IgD-negative memory B cell (primary cell): ENCODE data around the gene PRND. TPM values are rescaled to one million over a fixed set of nuclear protein-coding genes. Genes with fewer than 3 reads are reported as not detected.
A peak's percentile ranks its signal among the peaks of the same experiment; 100 is the strongest.

Experiments
- H3K27ac Mint-ChIP-seq, 3 donors: one replicate each; pipeline ENCODE4 v1.8.0; 2020 to 2022; ENCODE audit warnings: mild to moderate bottlenecking in 3 of 3, mixed read lengths in 3 of 3, moderate library complexity in 1 of 3
- H3K27me3 Mint-ChIP-seq: one replicate; pipeline ENCODE4 v1.8.0; 2021; ENCODE audit warnings: mixed read lengths
- H3K36me3 Mint-ChIP-seq: one replicate; pipeline ENCODE4 v1.8.0; 2020; ENCODE audit warnings: mild to moderate bottlenecking, mixed read lengths
- H3K4me1 Mint-ChIP-seq, 3 donors: one replicate each; pipeline ENCODE4 v1.8.0; 2020 to 2022; ENCODE audit warnings: mixed read lengths in 3 of 3, mild to moderate bottlenecking in 1 of 3
- H3K4me3 Mint-ChIP-seq, 4 donors: one replicate each; pipeline ENCODE4 v1.8.0; 2020 to 2022; ENCODE audit warnings: mild to moderate bottlenecking in 4 of 4, mixed read lengths in 4 of 4, moderate library complexity in 3 of 4
- H3K9me3 Mint-ChIP-seq, 3 donors: one replicate each; pipeline ENCODE4 v1.8.0; 2020 to 2021; ENCODE audit warnings: mixed read lengths in 3 of 3, mild to moderate bottlenecking in 1 of 3
- polyA plus RNA-seq: library from polyadenylated mRNA; unstranded; fragments of 300-500 nt; fragmentation: Illumina TruSeq; gene quantifications from one replicate; pipeline ENCODE4 v1.2.3, GENCODE V29; 2021

Gene PRND
- polyA plus RNA-seq: 0.06 TPM

DNA sequence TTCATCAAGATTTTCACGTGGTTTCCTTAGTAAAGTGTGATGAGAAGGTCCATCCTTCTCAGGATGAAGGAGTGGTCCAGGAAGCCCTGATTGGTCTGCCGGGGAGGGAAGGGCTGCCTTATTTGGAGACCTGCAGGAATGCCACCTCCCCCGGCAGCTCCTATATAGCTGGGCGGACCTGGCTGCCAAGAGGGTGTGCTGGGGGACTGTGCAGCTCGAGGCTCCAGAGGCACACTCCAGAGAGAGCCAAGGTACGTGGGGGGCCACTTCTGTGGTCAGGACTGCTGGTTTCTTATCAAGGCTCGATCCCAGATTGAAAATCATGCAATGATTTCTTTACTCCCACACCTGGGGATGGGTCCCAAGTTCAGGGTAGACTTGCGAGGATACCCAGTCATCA, at the start of gene PRND:
Gene PRND (plus strand): TSS at position 191 of the 400 bp plus-strand sequence. CDS start 2,643 bp downstream, outside the sequence.
- Mint-ChIP-seq H3K9me3 (no peaks in the 10 kb centered on the region), H3K27me3 (no peaks in the 10 kb centered on the region), H3K4me1 (peaks cover 29 to 36% (median 29%) of the 10 kb centered on the region in 3 donors), H3K4me3 (peak within 1 kb of the TSS in 3 of 4 donors; percentile 71 to 83 (median 81)), H3K27ac (peak within 1 kb of the TSS; percentile 87 to 91 (median 87)), H3K36me3 (no peaks in the 10 kb centered on the region)

- Mint-ChIP-seq H3K36me3 (peaks cover 3% of the 10 kb centered on the region), H3K4me1 (no peaks in the 10 kb centered on the region), H3K27ac (no peak overlapping the region), H3K27me3 (no peaks in the 10 kb centered on the region), H3K4me3 (no peak overlapping the region), H3K9me3 (no peaks in the 10 kb centered on the region)
Measured at GRCh38 chr20:4672948-4673347, 48.8 kb upstream of the PRND start.

GRCh38 chr20:4673371-4674001, 48.2 kb upstream of the PRND start:
- Mint-ChIP-seq H3K4me1 (no peaks in the 10 kb centered on the region), H3K9me3 (no peaks in the 10 kb centered on the region), H3K27me3 (no peaks in the 10 kb centered on the region), H3K4me3 (no peak overlapping the region), H3K36me3 (peaks cover 3% of the 10 kb centered on the region), H3K27ac (no peak overlapping the region)

- no peaks in the 10 kb centered on the region for H3K27me3 Mint-ChIP-seq
Measured at GRCh38 chr20:4674672-4675071, 47.0 kb upstream of the PRND start.

GRCh38 chr20:4677846-4678245, 43.9 kb upstream of the PRND start:
- H3K27ac Mint-ChIP-seq: no peak overlapping the region
- no peaks in the 10 kb centered on the region for H3K4me1 Mint-ChIP-seq
- peak overlapping the region in 1 of 4 donors; percentile 13 for H3K4me3 Mint-ChIP-seq
- H3K36me3 Mint-ChIP-seq: no peaks in the 10 kb centered on the region
- no peaks in the 10 kb centered on the region for H3K27me3 Mint-ChIP-seq
- no peaks in the 10 kb centered on the region for H3K9me3 Mint-ChIP-seq

More at GRCh38 chr20:4674672-4675071, 47.0 kb upstream of the PRND start:
- Mint-ChIP-seq H3K27ac (no peak overlapping the region), H3K36me3 (peaks cover 3% of the 10 kb centered on the region), H3K9me3 (no peaks in the 10 kb centered on the region), H3K4me3 (no peak overlapping the region), H3K4me1 (no peaks in the 10 kb centered on the region)

GRCh38 chr20:4681401-4681800, 40.3 kb upstream of the PRND start:
- no peak overlapping the region for H3K4me3 Mint-ChIP-seq
- H3K36me3 Mint-ChIP-seq: no peaks in the 10 kb centered on the region
- H3K27ac Mint-ChIP-seq: no peak overlapping the region
- H3K4me1 Mint-ChIP-seq: peaks cover 5 to 11% (median 11%) of the 10 kb centered on the region in 3 donors
- no peaks in the 10 kb centered on the region for H3K27me3 Mint-ChIP-seq
- H3K9me3 Mint-ChIP-seq: no peaks in the 10 kb centered on the region

DNA sequence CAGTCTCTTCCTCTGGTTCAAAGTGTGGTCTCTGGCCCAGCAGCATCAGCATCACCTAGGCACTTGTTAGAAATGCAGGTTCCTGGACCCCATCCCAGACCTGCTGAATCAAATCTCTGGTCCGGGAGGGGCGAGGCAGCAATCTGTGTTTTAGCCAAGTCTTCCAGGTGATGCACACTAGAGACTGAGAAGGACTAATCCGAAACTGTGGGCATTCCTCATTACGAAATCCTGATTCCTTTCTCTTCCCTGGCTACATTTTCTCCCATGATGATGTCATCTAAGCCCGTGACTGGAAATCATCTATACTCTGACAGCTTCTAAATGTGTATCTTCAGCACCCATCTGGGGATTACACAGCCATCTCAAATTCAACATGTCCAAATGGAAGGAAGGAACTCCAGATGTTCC, 39.7 kb upstream of the PRND start:
- H3K4me3 Mint-ChIP-seq: peak overlapping the region in 1 of 4 donors; percentile 37
- H3K9me3 Mint-ChIP-seq: no peaks in the 10 kb centered on the region
- H3K4me1 Mint-ChIP-seq: peaks cover 5 to 11% (median 11%) of the 10 kb centered on the region in 3 donors
- no peaks in the 10 kb centered on the region for H3K27me3 Mint-ChIP-seq
- H3K36me3 Mint-ChIP-seq: no peaks in the 10 kb centered on the region
- H3K27ac Mint-ChIP-seq: no peak overlapping the region

DNA sequence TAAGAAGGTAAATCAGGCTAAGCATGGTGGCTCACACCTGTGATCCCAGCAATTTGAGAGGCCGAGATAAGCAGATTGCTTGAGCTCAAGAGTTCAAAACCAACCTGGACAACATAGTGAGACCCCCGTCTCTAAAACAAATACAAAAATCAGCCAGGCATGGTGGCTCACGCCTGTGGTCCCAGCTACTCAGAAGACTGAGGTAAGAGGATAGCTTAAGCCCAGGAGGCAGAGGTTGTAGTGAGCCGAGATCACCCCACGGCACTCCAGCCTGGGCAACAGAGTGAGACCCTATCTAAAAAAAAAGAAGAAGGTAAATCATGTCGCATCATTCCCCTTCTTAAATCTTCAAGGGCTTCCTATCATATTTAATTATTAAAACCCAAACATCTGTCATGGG, 39.0 kb upstream of the PRND start:
- H3K4me1 Mint-ChIP-seq: peaks cover 6 to 16% (median 15%) of the 10 kb centered on the region in 3 donors
- peak overlapping the region in 1 of 4 donors; percentile 86 for H3K4me3 Mint-ChIP-seq
- H3K9me3 Mint-ChIP-seq: no peaks in the 10 kb centered on the region
- no peaks in the 10 kb centered on the region for H3K27me3 Mint-ChIP-seq
- H3K36me3 Mint-ChIP-seq: no peaks in the 10 kb centered on the region
- H3K27ac Mint-ChIP-seq: peak overlapping the region in 1 of 3 donors; percentile 40

DNA sequence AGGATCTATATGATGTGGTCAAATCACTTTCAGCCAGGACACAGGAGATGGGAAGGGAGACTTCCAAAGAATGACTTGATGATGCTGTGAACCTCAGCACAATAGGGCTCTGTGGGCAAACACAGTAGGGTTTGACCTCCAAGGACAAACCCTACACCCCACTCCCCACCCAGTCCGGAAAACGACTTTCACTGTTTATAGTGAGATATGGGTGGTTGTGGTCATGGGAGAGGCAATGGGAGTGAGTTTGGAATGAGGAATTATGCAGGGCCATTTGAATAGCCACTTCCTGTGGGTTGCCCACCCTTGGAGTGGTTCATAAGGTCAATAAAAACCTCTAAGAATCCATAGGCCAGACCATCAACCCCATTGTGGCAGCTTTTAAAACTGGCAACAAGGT, 38.4 kb upstream of the PRND start:
- Mint-ChIP-seq H3K27ac (peak overlapping the region in 1 of 3 donors; percentile 40), H3K4me3 (peak overlapping the region in 1 of 4 donors; percentile 86), H3K27me3 (no peaks in the 10 kb centered on the region)

DNA sequence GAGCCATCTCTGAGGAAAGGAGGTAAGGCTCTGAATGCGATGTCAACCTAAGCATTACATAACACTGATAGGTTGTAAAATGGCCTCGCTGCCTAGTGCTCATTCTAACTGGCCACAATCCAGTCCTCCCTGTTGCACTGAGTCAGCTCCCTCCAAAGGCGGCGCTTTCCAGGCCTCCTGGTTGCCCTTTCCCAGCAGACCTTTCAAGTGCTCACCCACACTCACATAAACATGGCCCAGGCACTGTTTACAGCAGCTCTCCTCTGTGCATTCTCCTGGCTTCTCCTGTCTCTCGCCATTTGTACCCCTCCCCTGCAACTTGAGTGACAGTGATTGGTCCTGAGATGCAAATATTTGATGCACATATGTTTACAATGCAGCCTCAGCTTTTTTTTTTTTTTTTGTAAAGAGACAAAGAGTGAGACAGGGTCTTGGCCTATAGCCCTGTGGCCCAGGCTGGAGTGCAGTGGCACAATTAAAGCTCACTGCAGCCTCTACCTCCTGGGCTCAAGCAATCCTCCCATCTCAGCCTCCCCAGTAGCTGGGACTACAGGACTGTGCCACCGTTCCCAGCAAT, 36.8 kb upstream of the PRND start:
- Mint-ChIP-seq H3K4me3 (peak overlapping the region in 3 of 4 donors; percentile 54 to 96 (median 86)), H3K27ac (peak overlapping the region in 2 of 3 donors; percentile 23 to 83), H3K27me3 (no peaks in the 10 kb centered on the region), H3K9me3 (no peaks in the 10 kb centered on the region), H3K4me1 (peaks cover 13 to 27% (median 21%) of the 10 kb centered on the region in 3 donors), H3K36me3 (no peaks in the 10 kb centered on the region)

More for the DNA sequence above, 38.4 kb upstream of the PRND start:
- H3K9me3 Mint-ChIP-seq: no peaks in the 10 kb centered on the region
- H3K4me1 Mint-ChIP-seq: peaks cover 9 to 17% (median 17%) of the 10 kb centered on the region in 3 donors
- no peaks in the 10 kb centered on the region for H3K36me3 Mint-ChIP-seq

GRCh38 chr20:4685923-4686221, 35.8 kb upstream of the PRND start:
- peaks cover 14 to 31% (median 21%) of the 10 kb centered on the region in 3 donors for H3K4me1 Mint-ChIP-seq
- no peaks in the 10 kb centered on the region for H3K36me3 Mint-ChIP-seq
- H3K4me3 Mint-ChIP-seq: peak overlapping the region; percentile 86 to 97 (median 92)

DNA sequence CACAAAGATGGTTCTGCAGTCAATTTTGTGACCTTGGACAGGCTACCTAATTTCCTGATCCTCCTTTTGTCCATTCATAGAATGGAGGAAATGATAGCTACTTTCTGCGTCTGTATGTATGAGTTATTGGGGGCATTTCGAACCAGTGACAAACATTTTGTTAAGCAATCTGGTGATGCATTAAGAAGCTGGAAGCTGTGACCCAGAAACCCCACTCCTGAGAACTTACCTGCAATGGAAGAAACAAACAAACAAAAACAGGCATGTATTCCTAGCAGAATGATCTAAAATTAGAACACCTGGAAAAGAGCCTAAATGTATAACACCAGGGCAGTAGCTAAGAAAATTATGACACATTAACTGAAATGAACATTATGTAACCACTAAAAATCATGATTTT, 33.4 kb upstream of the PRND start:
- Mint-ChIP-seq H3K9me3 (no peaks in the 10 kb centered on the region), H3K4me1 (peaks cover 17 to 39% (median 22%) of the 10 kb centered on the region in 3 donors), H3K36me3 (peaks cover 3% of the 10 kb centered on the region), H3K27me3 (no peaks in the 10 kb centered on the region), H3K4me3 (peak overlapping the region in 2 of 4 donors; percentile 38 to 86), H3K27ac (peak overlapping the region in 2 of 3 donors; percentile 41 to 53)

More at GRCh38 chr20:4685923-4686221, 35.8 kb upstream of the PRND start:
- Mint-ChIP-seq H3K9me3 (no peaks in the 10 kb centered on the region), H3K27ac (peak overlapping the region; percentile 64 to 93 (median 83)), H3K27me3 (no peaks in the 10 kb centered on the region)

GRCh38 chr20:4689220-4689619, 32.5 kb upstream of the PRND start:
- Mint-ChIP-seq H3K27me3 (no peaks in the 10 kb centered on the region), H3K36me3 (peaks cover 8% of the 10 kb centered on the region), H3K27ac (no peak overlapping the region), H3K9me3 (no peaks in the 10 kb centered on the region), H3K4me1 (peaks cover 16 to 39% (median 22%) of the 10 kb centered on the region in 3 donors), H3K4me3 (peak overlapping the region in 3 of 4 donors; percentile 29 to 87 (median 32))

DNA sequence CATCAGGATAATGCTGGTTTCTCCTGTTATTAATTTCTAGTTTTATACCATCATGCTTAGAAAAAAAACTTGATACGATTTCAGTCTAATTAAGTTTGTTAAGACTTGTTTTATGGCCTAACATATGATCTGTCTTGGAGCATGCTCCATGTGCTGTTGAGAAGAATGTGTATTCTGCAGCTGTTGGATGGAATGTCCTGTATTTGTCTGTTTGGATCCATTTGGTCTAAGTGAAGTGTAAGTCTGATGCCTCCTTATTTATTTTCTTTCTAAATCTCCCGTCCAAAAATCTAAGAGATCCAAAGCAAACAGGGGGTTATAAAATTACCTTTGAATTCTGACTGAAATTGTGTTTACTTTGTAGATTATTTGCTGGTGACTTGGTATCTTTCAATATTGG, 30.0 kb upstream of the PRND start:
- Mint-ChIP-seq H3K4me1 (peaks cover 19 to 39% (median 24%) of the 10 kb centered on the region in 3 donors), H3K9me3 (no peaks in the 10 kb centered on the region), H3K27ac (peak overlapping the region in 1 of 3 donors; percentile 18), H3K27me3 (no peaks in the 10 kb centered on the region), H3K4me3 (peak overlapping the region in 1 of 4 donors; percentile 52), H3K36me3 (peaks cover 13% of the 10 kb centered on the region)

DNA sequence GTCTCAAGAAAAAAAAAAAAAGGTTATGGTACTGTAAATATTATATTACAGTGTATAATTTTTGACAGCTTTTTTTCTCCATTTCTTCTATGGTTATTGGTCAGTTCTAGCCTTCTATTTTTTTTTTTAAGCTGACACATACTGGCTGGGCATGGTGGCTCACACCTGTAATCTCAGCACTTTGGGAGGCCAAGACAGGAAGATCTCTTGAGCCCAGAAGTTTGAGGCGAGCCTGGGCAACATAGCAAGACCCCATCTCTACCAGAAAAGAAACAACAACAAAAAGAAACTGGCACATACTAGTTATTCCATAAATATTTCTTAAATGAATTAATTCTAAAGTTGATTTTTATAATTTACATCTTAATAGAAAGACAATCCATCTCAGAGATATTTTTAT, 27.6 kb upstream of the PRND start:
- Mint-ChIP-seq H3K4me1 (peaks cover 20 to 39% (median 24%) of the 10 kb centered on the region in 3 donors), H3K9me3 (no peaks in the 10 kb centered on the region), H3K27me3 (no peaks in the 10 kb centered on the region), H3K36me3 (peaks cover 13% of the 10 kb centered on the region), H3K4me3 (no peak overlapping the region), H3K27ac (no peak overlapping the region)
